DOHH2 (cell line): ENCODE results near the gene DUSP28.

Experiments
- CTCF ChIP-seq: fragments of 200-600 bp; sonication (generic); IDR thresholded peaks from one replicate; pipeline ENCODE4 v1.5.1; 2014; ENCODE audit warnings: antibody characterized with exemption, mild to moderate bottlenecking, low read depth, low read length; ENCODE audit not compliant: poor library complexity, severe bottlenecking
- EZH2phosphoT487 ChIP-seq: fragments of 200-600 bp; sonication (generic); IDR thresholded peaks from 2 replicates; pipeline ENCODE4 v1.6.1; 2017; ENCODE audit warnings: borderline replicate concordance, mild to moderate bottlenecking, antibody characterized with exemption, low read length, moderate library complexity, mixed read lengths

- TF ChIP-seq CTCF (no peak), EZH2phosphoT487 (no peak)
Measured at GRCh38 chr2:240597054-240597418, 36.9 kb downstream of the DUSP28 start.
